Large intestine (tissue), 3 donors: Measurements from ENCODE around the gene ALS2. TPM values are rescaled to one million over a fixed set of nuclear protein-coding genes. Genes with fewer than 3 reads are reported as not detected.
A peak's percentile ranks its signal among the peaks of the same experiment; 100 is the strongest.
"Not testable (repeated sequence)": the region's sequence is repeated elsewhere in the genome, so short reads cannot be mapped to it uniquely, and the experiment has no call there.

Experiments used
- DNase-seq, 2 donors: peaks; one replicate each; pipeline versions ENCODE4 v3.0.0 to v3.0.0-alpha.2; 2013
- H3K27ac ChIP-seq: one replicate; pipeline ENCODE4 v1.5.1; 2013; ENCODE audit warnings: low read length
- H3K27me3 ChIP-seq: 2 replicates; pipeline ENCODE4 v1.6.1; 2013; ENCODE audit warnings: low read length; ENCODE audit not compliant: control insufficient read depth, insufficient read depth
- H3K36me3 ChIP-seq: 2 replicates; pipeline ENCODE4 v1.6.1; 2013; ENCODE audit warnings: low read length; ENCODE audit not compliant: control insufficient read depth, insufficient read depth
- H3K4me1 ChIP-seq: one replicate; pipeline ENCODE4 v1.6.1; 2013; ENCODE audit warnings: low read length; ENCODE audit not compliant: control insufficient read depth, insufficient read depth
- H3K4me3 ChIP-seq: one replicate; pipeline ENCODE4 v1.5.1; 2013; ENCODE audit warnings: low read length
- H3K9me3 ChIP-seq: one replicate; pipeline ENCODE4 v1.6.1; 2013; ENCODE audit warnings: mild to moderate bottlenecking, low read depth, low read length, moderate library complexity; ENCODE audit not compliant: control insufficient read depth
- WGBS: methylation state at CpG from one replicate; pipeline ENCODE4 v1.1.5; 2013; ENCODE audit warnings: low lambda C conversion rate; ENCODE audit not compliant: insufficient coverage; 5-methylcytosine and 5-hydroxymethylcytosine counted together
- polyA plus RNA-seq: library from polyadenylated mRNA; unstranded; fragments of 120-200 nt; gene quantifications from one replicate; pipeline ENCODE4 v1.2.1, GENCODE V29; 2013

Gene ALS2
- polyA plus RNA-seq, 1 donor = 29.8 TPM

DNA sequence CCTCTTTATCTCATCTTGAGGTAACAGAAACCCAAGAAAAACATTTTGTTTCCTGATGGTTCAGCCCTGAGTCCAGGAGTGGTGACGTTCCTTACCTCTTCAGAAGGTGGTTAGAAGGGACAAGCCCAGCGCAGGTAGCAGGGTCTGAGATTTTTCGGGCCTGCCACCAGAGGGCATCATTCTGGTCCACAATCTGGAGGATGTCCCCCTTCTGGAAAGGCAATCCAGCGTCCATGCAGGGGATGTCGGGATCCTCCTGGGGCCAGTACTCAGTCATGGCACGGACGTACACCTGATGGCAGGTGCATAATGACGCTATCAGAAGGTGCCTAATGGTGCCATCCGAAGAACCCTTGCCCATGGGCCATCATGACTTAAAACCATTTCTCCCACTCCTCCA lies 100.0 kb downstream of the ALS2 start:
- peak in 1 of 2 donors; percentile 4 for DNase-seq
- WGBS = no CpG with 5 or more reads among the region's 9 CpGs

DNA sequence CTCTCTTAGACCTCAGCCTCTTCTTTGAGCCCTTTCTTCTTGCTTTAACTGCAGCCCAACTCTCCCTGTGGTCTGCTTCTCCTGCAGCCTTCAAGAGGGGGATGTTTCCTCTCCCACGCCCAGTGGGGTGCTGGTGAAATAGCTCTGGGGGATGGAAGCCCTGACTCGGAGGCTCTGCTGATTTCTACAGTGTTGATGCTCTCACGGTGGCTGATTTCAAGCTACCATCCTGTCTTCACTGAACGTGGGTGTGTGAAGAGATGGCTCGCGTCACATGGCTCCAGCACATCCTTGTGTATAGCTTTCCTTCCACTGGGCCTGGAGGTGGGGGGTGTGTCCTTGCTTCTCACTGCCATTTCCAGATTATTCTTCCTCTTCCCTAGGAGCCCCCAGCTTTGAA lies 102.3 kb downstream of the ALS2 start:
- H3K4me1 ChIP-seq = no peaks in the 10 kb centered on the region
- H3K9me3 ChIP-seq = no peaks in the 10 kb centered on the region
- no peak for DNase-seq
- H3K36me3 ChIP-seq = no peaks in the 10 kb centered on the region
- no peak overlapping the region for H3K4me3 ChIP-seq
- peaks cover 2% of the 10 kb centered on the region for H3K27me3 ChIP-seq
- H3K27ac ChIP-seq = no peak overlapping the region
- WGBS = no CpG with 5 or more reads among the region's 6 CpGs

More for the DNA sequence above, 100.0 kb downstream of the ALS2 start:
- Histone ChIP-seq H3K4me1 (no peaks in the 10 kb centered on the region), H3K27me3 (peaks cover under 1% of the 10 kb centered on the region), H3K4me3 (no peak overlapping the region), H3K27ac (no peak overlapping the region), H3K36me3 (no peaks in the 10 kb centered on the region), H3K9me3 (no peaks in the 10 kb centered on the region)

DNA sequence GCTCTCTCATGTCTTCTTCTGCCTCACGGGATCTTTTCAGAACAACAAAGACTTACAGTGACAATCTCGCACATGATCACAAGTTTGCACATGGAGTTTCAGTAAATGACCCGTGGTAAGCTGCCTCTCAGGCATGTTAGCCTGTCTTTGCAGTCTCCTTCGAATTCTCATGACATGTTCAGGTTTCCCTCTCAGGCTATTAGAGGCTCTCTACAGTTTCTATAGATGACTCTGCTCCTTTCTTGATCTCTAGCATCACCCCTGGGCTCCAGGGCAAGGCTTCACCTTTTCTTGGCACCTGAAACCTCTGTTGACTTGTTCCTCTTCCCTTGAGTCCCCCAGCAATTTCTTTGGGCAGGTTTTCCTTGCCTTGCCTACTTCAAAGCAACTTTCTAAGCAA lies 105.3 kb downstream of the ALS2 start:
- Histone ChIP-seq H3K27ac (no peak overlapping the region), H3K36me3 (no peaks in the 10 kb centered on the region), H3K9me3 (no peaks in the 10 kb centered on the region), H3K4me1 (no peaks in the 10 kb centered on the region), H3K4me3 (no peak overlapping the region), H3K27me3 (peaks cover 2% of the 10 kb centered on the region)
- DNase-seq = no peak
- WGBS = 100% methylated on average over 2 of the region's 4 CpGs

DNA sequence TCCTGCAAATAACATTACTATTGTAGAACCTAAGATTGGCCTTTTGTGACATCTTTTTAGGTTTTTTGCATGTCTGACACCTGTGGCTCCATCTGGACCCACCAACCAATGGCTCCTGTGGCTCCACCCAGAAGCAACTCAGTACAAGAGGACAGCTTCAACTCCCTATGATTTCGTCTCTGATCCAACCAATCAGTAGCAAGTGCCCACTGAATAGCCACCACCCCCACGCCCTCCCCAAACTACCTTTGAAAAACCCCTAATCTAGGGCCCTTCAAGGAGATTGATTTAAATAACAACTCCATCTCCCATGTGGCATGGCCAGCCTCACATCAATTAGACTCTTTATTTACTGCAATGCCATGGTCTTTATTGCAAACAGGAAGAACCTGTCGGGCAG lies 105.9 kb downstream of the ALS2 start:
- DNase-seq = no peak
- Histone ChIP-seq H3K27me3 (peaks cover 2% of the 10 kb centered on the region), H3K9me3 (no peaks in the 10 kb centered on the region), H3K36me3 (no peaks in the 10 kb centered on the region), H3K4me1 (no peaks in the 10 kb centered on the region), H3K27ac (no peak overlapping the region), H3K4me3 (no peak overlapping the region)
- 100% methylated on average over 1 of the region's 3 CpGs for WGBS

DNA sequence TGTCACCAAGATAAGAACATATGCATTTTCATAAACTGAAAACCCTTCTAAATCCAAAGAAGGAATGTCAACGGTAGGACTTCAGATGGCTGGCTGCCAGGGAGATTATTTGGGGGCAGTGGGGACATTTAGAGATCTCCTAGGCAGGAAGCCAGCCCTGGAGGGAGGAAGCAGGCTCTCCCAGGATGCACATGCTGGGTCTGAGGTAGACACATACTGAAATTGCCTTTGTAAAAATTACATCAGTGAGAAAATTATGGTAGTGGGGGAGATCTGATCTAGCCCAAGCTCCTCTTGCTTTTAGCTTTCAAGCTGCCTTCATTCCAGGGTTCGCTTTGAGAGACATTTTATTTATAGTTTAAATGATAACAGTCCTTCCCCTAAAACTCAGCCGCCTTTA lies 106.4 kb downstream of the ALS2 start:
- no peaks in the 10 kb centered on the region for H3K9me3 ChIP-seq
- no peaks in the 10 kb centered on the region for H3K36me3 ChIP-seq
- H3K27me3 ChIP-seq = peaks cover 2% of the 10 kb centered on the region
- no peak overlapping the region for H3K27ac ChIP-seq
- no CpG with 5 or more reads among the region's 3 CpGs for WGBS
- no peak for DNase-seq
- H3K4me1 ChIP-seq = no peaks in the 10 kb centered on the region
- no peak overlapping the region for H3K4me3 ChIP-seq

DNA sequence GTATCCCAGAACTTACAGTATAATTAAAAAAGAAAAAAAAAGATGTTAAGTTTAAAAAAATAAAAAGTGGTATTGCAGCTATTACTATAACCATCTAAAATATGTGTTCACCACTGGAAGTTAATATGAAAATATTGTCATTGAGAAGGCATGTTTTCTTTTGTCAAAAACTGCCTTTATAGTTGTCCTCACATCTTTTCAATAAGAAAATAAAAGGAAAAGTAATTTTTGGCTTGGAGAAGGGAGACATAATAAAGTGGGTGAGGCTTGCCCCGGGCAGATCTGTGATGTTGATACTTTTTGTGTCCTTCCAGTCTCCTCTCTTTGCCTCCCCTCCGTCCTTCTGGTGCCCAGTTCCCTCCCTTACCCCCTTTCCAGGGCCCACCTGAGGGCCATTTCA lies 107.2 kb downstream of the ALS2 start:
- peaks cover 2% of the 10 kb centered on the region for H3K27me3 ChIP-seq
- no peaks in the 10 kb centered on the region for H3K36me3 ChIP-seq
- WGBS = no CpG with 5 or more reads among the region's 2 CpGs
- no peaks in the 10 kb centered on the region for H3K4me1 ChIP-seq
- no peak for DNase-seq
- no peak overlapping the region for H3K27ac ChIP-seq
- peaks cover under 1% of the 10 kb centered on the region for H3K9me3 ChIP-seq
- H3K4me3 ChIP-seq = no peak overlapping the region

DNA sequence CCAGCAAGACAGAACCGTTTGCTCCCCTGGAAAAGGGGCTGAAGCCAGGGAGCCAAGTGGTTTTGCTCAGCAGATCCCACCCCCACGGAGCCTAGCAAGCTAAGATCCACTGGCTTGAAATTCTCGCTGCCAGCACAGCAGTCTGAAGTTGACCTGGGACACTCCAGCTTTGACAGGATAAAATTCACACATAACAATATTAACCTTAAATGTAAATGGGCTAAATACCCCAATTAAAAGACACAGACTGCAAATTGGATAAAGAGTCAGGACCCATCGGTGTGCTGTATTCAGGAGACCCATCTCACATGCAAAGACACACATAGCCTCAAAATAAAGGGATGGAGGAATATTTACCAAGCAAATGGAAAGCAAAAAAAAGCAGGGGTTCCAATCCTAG lies 109.5 kb downstream of the ALS2 start:
- DNase-seq, H3K4me3 ChIP-seq, H3K36me3 ChIP-seq, H3K9me3 ChIP-seq, H3K4me1 ChIP-seq, H3K27ac ChIP-seq, H3K27me3 ChIP-seq: not testable (repeated sequence)
- 100% methylated on average over 1 of the region's 4 CpGs for WGBS

DNA sequence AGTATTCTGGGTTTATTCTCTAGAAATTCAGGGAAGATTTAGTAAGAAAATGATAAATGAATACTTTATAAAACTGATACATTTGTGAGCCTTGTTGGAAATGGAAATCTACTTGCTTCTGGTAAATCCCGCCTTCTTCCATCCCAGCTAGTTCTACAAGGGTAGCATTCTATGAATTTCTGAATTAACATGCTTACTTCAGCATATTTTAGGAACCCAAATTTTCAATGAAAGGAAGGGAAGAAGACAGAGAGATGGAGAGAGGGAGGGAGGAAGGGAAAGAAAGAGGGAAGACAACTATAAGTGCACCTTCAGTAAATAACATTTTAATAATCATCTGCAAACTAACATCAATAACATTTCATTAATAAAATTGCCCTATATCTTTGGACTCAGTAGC lies 110.9 kb downstream of the ALS2 start:
- no peaks in the 10 kb centered on the region for H3K27me3 ChIP-seq
- DNase-seq = no peak
- no peaks in the 10 kb centered on the region for H3K36me3 ChIP-seq
- no peak overlapping the region for H3K27ac ChIP-seq
- WGBS = 83% methylated on average over 1 of the region's 1 CpG
- no peaks in the 10 kb centered on the region for H3K4me1 ChIP-seq
- peaks cover 3% of the 10 kb centered on the region for H3K9me3 ChIP-seq
- H3K4me3 ChIP-seq = no peak overlapping the region

DNA sequence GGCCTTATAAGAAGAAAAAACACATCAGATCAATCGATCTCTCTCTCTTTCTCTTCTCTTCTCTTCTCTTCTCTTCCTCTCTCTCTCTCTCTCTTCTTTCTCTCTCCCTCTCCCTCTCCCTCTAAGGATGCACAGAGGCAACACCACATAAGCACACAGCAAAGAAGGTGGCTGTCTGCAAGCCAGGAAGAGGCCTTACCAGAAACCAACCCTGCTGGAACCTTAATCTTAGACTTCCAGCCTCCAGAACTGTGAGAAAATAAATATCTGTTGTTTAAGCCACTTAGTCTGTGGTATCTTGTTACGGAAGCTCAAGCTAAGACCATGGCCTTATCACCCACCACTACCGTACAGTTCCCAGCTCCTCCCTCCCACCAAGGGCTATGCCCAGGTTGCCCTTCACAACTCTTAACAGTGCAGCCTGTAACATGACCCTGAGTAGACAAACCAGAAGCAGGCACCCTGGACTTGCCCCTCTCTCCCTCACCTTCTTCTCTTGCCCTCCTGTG lies 112.3 kb downstream of the ALS2 start:
- H3K27ac ChIP-seq = no peak overlapping the region
- DNase-seq = no peak
- 44% methylated on average over 1 of the region's 3 CpGs for WGBS

DNA sequence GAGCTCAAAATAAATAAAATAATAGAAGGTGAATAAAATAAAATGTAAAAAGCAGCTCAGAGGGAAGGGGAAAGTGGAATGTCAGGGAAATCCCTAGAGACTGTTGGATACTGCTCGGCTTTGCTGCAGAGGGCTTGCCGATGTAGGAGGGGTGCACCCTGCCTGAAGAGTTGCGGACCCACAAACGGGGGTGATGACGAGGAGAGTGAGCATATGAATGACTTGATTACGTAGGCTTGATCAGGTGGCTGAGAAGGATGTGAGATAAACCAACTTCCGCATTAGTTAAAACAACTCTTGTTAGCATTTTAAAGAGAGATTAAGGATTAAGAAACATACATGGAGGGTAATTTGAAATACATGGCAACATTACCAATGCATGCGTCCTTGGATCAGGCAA lies 116.4 kb downstream of the ALS2 start:
- Histone ChIP-seq H3K4me1 (no peaks in the 10 kb centered on the region), H3K27ac (no peak overlapping the region), H3K36me3 (no peaks in the 10 kb centered on the region), H3K27me3 (no peaks in the 10 kb centered on the region), H3K9me3 (peaks cover 3% of the 10 kb centered on the region), H3K4me3 (no peak overlapping the region)
- WGBS = no CpG with 5 or more reads among the region's 8 CpGs
- no peak for DNase-seq

More for the DNA sequence above, 112.3 kb downstream of the ALS2 start:
- H3K9me3 ChIP-seq = peaks cover 3% of the 10 kb centered on the region
- no peak overlapping the region for H3K4me3 ChIP-seq
- no peaks in the 10 kb centered on the region for H3K27me3 ChIP-seq
- no peaks in the 10 kb centered on the region for H3K36me3 ChIP-seq
- no peaks in the 10 kb centered on the region for H3K4me1 ChIP-seq

DNA sequence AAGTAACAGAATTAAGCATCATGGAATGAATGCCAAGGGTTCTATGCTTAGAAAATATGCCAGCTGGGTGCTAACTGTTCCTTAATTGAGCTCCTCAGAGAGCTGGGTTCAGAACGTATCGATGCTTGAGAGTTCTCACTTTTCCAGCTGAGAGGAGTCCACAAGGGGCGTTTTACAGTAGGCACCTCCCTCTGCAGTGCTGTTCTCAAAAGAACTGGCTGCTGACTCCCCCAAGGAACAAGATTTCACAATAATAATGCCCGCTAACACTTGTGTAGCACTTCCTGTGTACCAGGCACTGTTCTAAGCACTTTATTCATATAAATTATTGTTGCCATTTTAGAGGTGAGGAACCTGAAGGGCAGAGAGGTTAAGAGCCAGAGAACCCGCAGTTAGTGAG lies 119.4 kb downstream of the ALS2 start:
- no CpG with 5 or more reads among the region's 5 CpGs for WGBS
- H3K4me1 ChIP-seq = no peaks in the 10 kb centered on the region
- no peak overlapping the region for H3K4me3 ChIP-seq
- DNase-seq = no peak
- no peaks in the 10 kb centered on the region for H3K27me3 ChIP-seq
- no peaks in the 10 kb centered on the region for H3K9me3 ChIP-seq
- H3K36me3 ChIP-seq = no peaks in the 10 kb centered on the region
- no peak overlapping the region for H3K27ac ChIP-seq
